ENCODE measurements around the gene TCF4.

DNA sequence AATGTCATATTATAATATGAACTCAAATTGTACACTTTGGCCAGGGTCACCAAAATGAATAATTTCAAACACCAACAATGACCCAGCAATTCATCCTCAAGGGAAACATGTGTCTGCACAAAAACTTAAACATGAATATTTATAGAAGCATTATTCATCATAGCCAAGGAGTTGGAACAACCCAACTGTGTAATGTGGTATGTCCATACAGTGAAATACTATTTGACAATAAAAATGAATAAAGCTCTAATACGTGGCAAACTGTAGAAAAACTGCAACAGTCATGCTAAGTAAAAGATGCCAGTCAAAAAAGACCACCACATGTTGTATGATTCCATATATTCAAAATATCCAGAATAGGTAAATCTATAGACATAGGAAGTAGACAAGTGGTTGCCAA lies 334.2 kb downstream of the TCF4 start:
- TF ChIP-seq, protein P1, sequence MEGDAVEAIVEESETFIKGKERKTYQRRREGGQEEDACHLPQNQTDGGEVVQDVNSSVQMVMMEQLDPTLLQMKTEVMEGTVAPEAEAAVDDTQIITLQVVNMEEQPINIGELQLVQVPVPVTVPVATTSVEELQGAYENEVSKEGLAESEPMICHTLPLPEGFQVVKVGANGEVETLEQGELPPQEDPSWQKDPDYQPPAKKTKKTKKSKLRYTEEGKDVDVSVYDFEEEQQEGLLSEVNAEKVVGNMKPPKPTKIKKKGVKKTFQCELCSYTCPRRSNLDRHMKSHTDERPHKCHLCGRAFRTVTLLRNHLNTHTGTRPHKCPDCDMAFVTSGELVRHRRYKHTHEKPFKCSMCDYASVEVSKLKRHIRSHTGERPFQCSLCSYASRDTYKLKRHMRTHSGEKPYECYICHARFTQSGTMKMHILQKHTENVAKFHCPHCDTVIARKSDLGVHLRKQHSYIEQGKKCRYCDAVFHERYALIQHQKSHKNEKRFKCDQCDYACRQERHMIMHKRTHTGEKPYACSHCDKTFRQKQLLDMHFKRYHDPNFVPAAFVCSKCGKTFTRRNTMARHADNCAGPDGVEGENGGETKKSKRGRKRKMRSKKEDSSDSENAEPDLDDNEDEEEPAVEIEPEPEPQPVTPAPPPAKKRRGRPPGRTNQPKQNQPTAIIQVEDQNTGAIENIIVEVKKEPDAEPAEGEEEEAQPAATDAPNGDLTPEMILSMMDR (IDR thresholded peaks at IDR 0.05), result no peak
- TF ChIP-seq, protein P2, sequence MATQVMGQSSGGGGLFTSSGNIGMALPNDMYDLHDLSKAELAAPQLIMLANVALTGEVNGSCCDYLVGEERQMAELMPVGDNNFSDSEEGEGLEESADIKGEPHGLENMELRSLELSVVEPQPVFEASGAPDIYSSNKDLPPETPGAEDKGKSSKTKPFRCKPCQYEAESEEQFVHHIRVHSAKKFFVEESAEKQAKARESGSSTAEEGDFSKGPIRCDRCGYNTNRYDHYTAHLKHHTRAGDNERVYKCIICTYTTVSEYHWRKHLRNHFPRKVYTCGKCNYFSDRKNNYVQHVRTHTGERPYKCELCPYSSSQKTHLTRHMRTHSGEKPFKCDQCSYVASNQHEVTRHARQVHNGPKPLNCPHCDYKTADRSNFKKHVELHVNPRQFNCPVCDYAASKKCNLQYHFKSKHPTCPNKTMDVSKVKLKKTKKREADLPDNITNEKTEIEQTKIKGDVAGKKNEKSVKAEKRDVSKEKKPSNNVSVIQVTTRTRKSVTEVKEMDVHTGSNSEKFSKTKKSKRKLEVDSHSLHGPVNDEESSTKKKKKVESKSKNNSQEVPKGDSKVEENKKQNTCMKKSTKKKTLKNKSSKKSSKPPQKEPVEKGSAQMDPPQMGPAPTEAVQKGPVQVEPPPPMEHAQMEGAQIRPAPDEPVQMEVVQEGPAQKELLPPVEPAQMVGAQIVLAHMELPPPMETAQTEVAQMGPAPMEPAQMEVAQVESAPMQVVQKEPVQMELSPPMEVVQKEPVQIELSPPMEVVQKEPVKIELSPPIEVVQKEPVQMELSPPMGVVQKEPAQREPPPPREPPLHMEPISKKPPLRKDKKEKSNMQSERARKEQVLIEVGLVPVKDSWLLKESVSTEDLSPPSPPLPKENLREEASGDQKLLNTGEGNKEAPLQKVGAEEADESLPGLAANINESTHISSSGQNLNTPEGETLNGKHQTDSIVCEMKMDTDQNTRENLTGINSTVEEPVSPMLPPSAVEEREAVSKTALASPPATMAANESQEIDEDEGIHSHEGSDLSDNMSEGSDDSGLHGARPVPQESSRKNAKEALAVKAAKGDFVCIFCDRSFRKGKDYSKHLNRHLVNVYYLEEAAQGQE (IDR thresholded peaks at IDR 0.05; ENCODE audit: insufficient read depth in 1 of 2, low read depth in 2 of 2, low read length in 1 of 2), result no peak
- no peak for TF ChIP-seq TCF7L2 (IDR thresholded peaks at IDR 0.05; ENCODE audit: low read depth, low read length)

Measured in Panc1 (cell line).